K562 (cell line): ENCODE measurements around the gene ATL2. TPM values are rescaled to one million over a fixed set of nuclear protein-coding genes. Genes with fewer than 3 reads are reported as not detected.

ENCODE experiments used
- ATAC-seq: fragments of 200-7000 bp; cut with Tn5 transposase; 3 replicates; pipeline ENCODE4 v1.9.1; 2020; ENCODE audit warnings: moderate library complexity
- BruUV-seq: library from RNA; stranded (reverse); fragments of 400-500 nt; replicated peaks from 2 replicates; lab custom pipeline; 2021; lab: Mats Ljungman, UMichigan
- CTCF ChIA-PET: fragments of 300-600 bp; formaldehyde crosslinking; extraction: SDS; loops from one replicate; lab custom pipeline; 2021; ENCODE audit warnings: low intra/inter-chr PET ratio; lab: Yijun Ruan, JAX
- POLR2A ChIA-PET: fragments of 300-600, 350-650 bp; sonication (Branson Sonifier 250); formaldehyde crosslinking; extraction: SDS; loops from one replicate; lab custom pipeline; 2021; ENCODE audit warnings: antibody characterized with exemption, inconsistent platforms; lab: Yijun Ruan, JAX
- DNase-seq, 4 experiments: peaks; one replicate each; pipeline versions ENCODE4 v3.0.0 to v3.0.0-alpha.2; 2011 to 2018; ENCODE audit warnings: low spot score in 3 of 4, mixed read lengths in 3 of 4; ENCODE audit errors: extremely low read depth in 1 of 4
- FAIRE-seq: peaks from 2 replicates; lab custom pipeline; 2011; peaks lifted over from hg19 to GRCh38; lab: Jason Lieb, UNC
- H2AFZ ChIP-seq: 2 replicates; pipeline ENCODE4 v1.6.0; 2011; ENCODE audit warnings: low read depth, low read length, control low read depth, inconsistent platforms
- H3K27ac ChIP-seq: fragments of 200-600 bp; 3 replicates; pipeline ENCODE4 v1.8.0; 2011; ENCODE audit warnings: low read depth, mild to moderate bottlenecking, control low read depth, inconsistent platforms, low read length, moderate library complexity, mixed read lengths; ENCODE audit errors: extremely low read depth
- H3K27me3 ChIP-seq, 2 experiments: fragments of 300-600 bp in 1 of 2; 2 replicates in 1 of 2; 3 replicates in 1 of 2; pipeline versions ENCODE4 v1.6.0 to v1.8.0; 2011; ENCODE audit warnings: inconsistent platforms in 2 of 2, low read length in 2 of 2, mild to moderate bottlenecking in 1 of 2, mixed read lengths in 1 of 2, moderate library complexity in 1 of 2; ENCODE audit not compliant: control insufficient read depth in 2 of 2, insufficient read depth in 2 of 2
- H3K36me3 ChIP-seq: fragments of 300-600 bp; 3 replicates; pipeline ENCODE4 v1.8.0; 2011; ENCODE audit warnings: mild to moderate bottlenecking, low read length, inconsistent platforms; ENCODE audit not compliant: control insufficient read depth, insufficient read depth
- H3K4me1 ChIP-seq, 2 experiments: fragments of 200-600 bp in 1 of 2; replicated peaks in 1 of 2; 2 replicates in 1 of 2; 3 replicates in 1 of 2; pipeline versions ENCODE4 v1.5.1 to v1.8.0; 2011; ENCODE audit warnings: inconsistent platforms in 2 of 2, low read length in 2 of 2, mild to moderate bottlenecking in 1 of 2, mixed read lengths in 1 of 2, moderate library complexity in 1 of 2; ENCODE audit not compliant: control insufficient read depth in 2 of 2, insufficient read depth in 2 of 2
- H3K4me2 ChIP-seq: 2 replicates; pipeline ENCODE4 v1.6.1; 2011; ENCODE audit warnings: low read length, control low read depth, inconsistent platforms, mixed read lengths; ENCODE audit not compliant: insufficient read depth
- H3K4me3 ChIP-seq: fragments of 200-600 bp; sonication (generic), shearing (Covaris generic); 2 replicates; pipeline ENCODE4 v1.5.1; 2016; ENCODE audit warnings: control low read depth, inconsistent platforms
- H3K79me2 ChIP-seq: fragments of 200-600 bp; 3 replicates; pipeline ENCODE4 v1.8.0; 2011; ENCODE audit warnings: low read length, inconsistent platforms; ENCODE audit not compliant: control insufficient read depth, insufficient read depth
- H3K9ac ChIP-seq, 2 experiments: 2 replicates each; pipeline versions ENCODE4 v1.6.0 to v1.6.1; 2011; ENCODE audit warnings: low read depth in 2 of 2, low read length in 2 of 2, control low read depth in 1 of 2, inconsistent platforms in 1 of 2, mild to moderate bottlenecking in 1 of 2, mixed read lengths in 1 of 2; ENCODE audit not compliant: insufficient read depth in 1 of 2
- H3K9me1 ChIP-seq: one replicate; pipeline ENCODE4 v1.6.0; 2011; ENCODE audit warnings: inconsistent platforms, mild to moderate bottlenecking, low read length, moderate library complexity; ENCODE audit not compliant: control insufficient read depth, insufficient read depth
- H3K9me3 ChIP-seq: replicated peaks from 2 replicates; pipeline ENCODE4 v1.5.1; 2011; ENCODE audit warnings: low read depth, low read length, inconsistent platforms; ENCODE audit not compliant: control insufficient read depth, insufficient read depth
- H4K20me1 ChIP-seq: replicated peaks from 2 replicates; pipeline ENCODE4 v1.6.1; 2011; ENCODE audit warnings: low read length, inconsistent platforms, mixed read lengths; ENCODE audit not compliant: control insufficient read depth, insufficient read depth
- ELF4 ChIP-seq: fragments of 450-650 bp; formaldehyde crosslinking; IDR thresholded peaks from 2 replicates; pipeline ENCODE4 v1.4.0; 2022; ENCODE audit warnings: missing genetic modification characterization
- ESRRB ChIP-seq: fragments of 250-450 bp; sonication (Bioruptor Pico); IDR thresholded peaks from 2 replicates; pipeline ENCODE4 v1.5.0; 2020; ENCODE audit warnings: mild to moderate bottlenecking, moderate library complexity, borderline replicate concordance
- FIP1L1 ChIP-seq: fragments of 200-400 bp; formaldehyde crosslinking; IDR thresholded peaks from 2 replicates; pipeline ENCODE4 v1.6.1; 2018; ENCODE audit warnings: mild to moderate bottlenecking, low read depth, low read length; ENCODE audit not compliant: poor library complexity, severe bottlenecking
- FOXJ3 ChIP-seq: sonication (generic); formaldehyde crosslinking; IDR thresholded peaks from 2 replicates; pipeline ENCODE4 v1.4.0; 2020; ENCODE audit warnings: mild to moderate bottlenecking, missing genetic modification reagents
- NCOA2 ChIP-seq, 2 experiments: fragments of 450-650 bp; IDR thresholded peaks; 2 replicates each; pipeline ENCODE4 v1.6.1; 2018; ENCODE audit warnings: mild to moderate bottlenecking in 2 of 2, moderate library complexity in 1 of 2; ENCODE audit not compliant: partially characterized antibody in 2 of 2
- POLR2B ChIP-seq: fragments of 450-650 bp; IDR thresholded peaks from 2 replicates; pipeline ENCODE4 v1.6.1; 2018; ENCODE audit warnings: low read depth; ENCODE audit not compliant: partially characterized antibody
- RAD51 ChIP-seq: fragments of 450-650 bp; IDR thresholded peaks from 2 replicates; pipeline ENCODE4 v1.7.1; 2016; ENCODE audit warnings: low read depth, mild to moderate bottlenecking, borderline replicate concordance
- SREBF1 ChIP-seq: fragments of 150-350 bp; IDR thresholded peaks from 2 replicates; pipeline ENCODE4 v1.6.1; 2014; ENCODE audit warnings: antibody characterized with exemption, low read depth, low read length, borderline replicate concordance
- SRSF1 ChIP-seq: fragments of 200-400 bp; formaldehyde crosslinking; IDR thresholded peaks from 2 replicates; pipeline ENCODE4 v1.6.1; 2017; ENCODE audit warnings: mild to moderate bottlenecking, low read depth, low read length, moderate library complexity
- ZKSCAN1 ChIP-seq: fragments of 150-350 bp; IDR thresholded peaks from 2 replicates; pipeline ENCODE4 v1.6.1; 2016; ENCODE audit warnings: low read depth, low read length
- ZNF695 ChIP-seq: fragments of 450-650 bp; formaldehyde crosslinking; IDR thresholded peaks from 2 replicates; pipeline ENCODE4 v1.4.0; 2020; ENCODE audit warnings: mild to moderate bottlenecking, moderate library complexity
- WGBS: fragments of 100-300 bp; shearing (Covaris generic); methylation state at CpG from one replicate; pipeline ENCODE4 v1.1.6; 2016; ENCODE audit warnings: low coverage, mixed read lengths; ENCODE audit not compliant: insufficient coverage; ENCODE audit errors: missing lambda C conversion rate; 5-methylcytosine and 5-hydroxymethylcytosine counted together
- in situ Hi-C: fragments of 300-500 bp; cut with MboI; formaldehyde crosslinking; loops from 4 replicates; pipeline ENCODE4 v1.15.0; 2018; ENCODE audit warnings: inconsistent platforms, mixed read lengths
- intact Hi-C: fragments of 100-400 bp; cut with micrococcal nuclease; formaldehyde crosslinking; loops from 2 replicates; pipeline ENCODE4 v1.14.2; 2022
- polyA plus RNA-seq, 8 experiments: library from polyadenylated mRNA; depleted of rRNA in 4 of 8; stranded (reverse) in 5 of 8; unstranded in 3 of 8; fragments of >200 nt; fragmentation: Nextera tagmentation in 2 of 8; fragmentation: Illumina TruSeq in 1 of 8; extraction: Ambion mirVana in 2 of 8; extraction: Trizol in 1 of 8; gene quantifications; 2 replicates each; pipeline versions ENCODE4 v1.2.1 to v1.2.3, GENCODE V29; 2011 to 2014; ENCODE audit warnings: inconsistent platforms in 1 of 8, missing spikeins in 1 of 8
- total RNA-seq, 7 experiments: library from RNA; depleted of rRNA in 6 of 7; stranded (reverse); fragments of >200 nt in 6 of 7; fragmentation: Illumina TruSeq in 2 of 7; extraction: Trizol in 2 of 7; gene quantifications; 2 replicates each; pipeline versions ENCODE4 v1.2.1 to v1.2.3, GENCODE V29; 2011 to 2021; ENCODE audit warnings: low replicate concordance in 1 of 7
- TF ChIP-seq, protein P1 (sequence below): sonication (generic); formaldehyde crosslinking; IDR thresholded peaks from 2 replicates; pipeline ENCODE4 v1.8.0; 2022; ENCODE audit warnings: missing genetic modification reagents, mild to moderate bottlenecking, borderline replicate concordance
- TF ChIP-seq, protein P2 (sequence below): fragments of 250-450 bp; sonication (Bioruptor Pico); IDR thresholded peaks from 2 replicates; pipeline ENCODE4 v1.8.0; 2021; ENCODE audit warnings: moderate library complexity, mild to moderate bottlenecking, inconsistent platforms
- TF ChIP-seq, protein P3 (sequence below): fragments of 450-650 bp; IDR thresholded peaks from 2 replicates; pipeline ENCODE4 v1.6.1; 2016; ENCODE audit warnings: mild to moderate bottlenecking
- TF ChIP-seq, protein P4 (sequence below): fragments of 250-450 bp; sonication (Bioruptor Pico); IDR thresholded peaks from 2 replicates; pipeline ENCODE4 v1.5.0; 2021; ENCODE audit warnings: mild to moderate bottlenecking, borderline replicate concordance

The ATL2 gene
- total and polyA plus RNA-seq, 9 of the 15 experiments (the other 6 are each of a cell fraction or from before 2014, with no cell fraction given), result 12.0 to 80.8 (median 70.2) TPM

DNA sequence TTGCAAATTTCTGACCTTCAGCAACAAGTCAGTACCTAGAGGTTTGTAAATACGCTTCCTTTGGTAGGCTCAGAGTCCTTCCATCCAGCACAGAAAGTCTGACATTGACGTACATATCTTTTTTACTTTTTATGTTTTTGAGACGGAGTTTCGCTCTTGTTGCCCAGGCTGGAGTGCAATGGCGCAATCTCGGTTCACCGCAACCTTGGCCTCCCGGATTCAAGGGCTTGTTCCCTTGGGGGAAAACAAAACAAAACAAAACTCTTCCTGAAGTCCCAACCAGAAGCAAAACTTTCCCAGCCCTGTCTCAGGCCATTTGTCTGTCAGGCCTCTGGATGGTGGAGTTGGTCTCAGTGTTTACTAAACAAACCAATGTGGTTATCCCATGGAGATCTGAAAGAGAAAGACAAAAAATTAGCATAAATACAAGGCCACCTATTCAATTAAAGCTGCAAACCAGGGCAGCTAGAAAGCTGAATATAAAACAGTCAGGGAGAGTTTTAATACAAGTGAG is 29.6 kb upstream of the ATL2 start:
- no peaks in the 10 kb centered on the region for H3K9me3 ChIP-seq
- no peaks in the 10 kb centered on the region for H3K9me1 ChIP-seq
- 64% methylated on average over 7 of the region's 8 CpGs for WGBS
- ChIA-PET POLR2A (no interaction called here), CTCF (no interaction called here)
- intact Hi-C loops, result no loop called here
- H3K4me1 ChIP-seq, result peaks cover 0 to 5% of the 10 kb centered on the region in 2 experiments; a peak in 3 of 5 replicates
- ATAC-seq, result no peak
- H3K36me3 ChIP-seq, result no peaks in the 10 kb centered on the region
- no peak for DNase-seq
- H2AFZ ChIP-seq, result peak overlapping the region; percentile 75
- no peak overlapping the region for H3K4me2 ChIP-seq
- no peak overlapping the region for H3K27ac ChIP-seq
- no peak overlapping the region for H3K4me3 ChIP-seq
- no peaks in the 10 kb centered on the region for H3K27me3 ChIP-seq
- H3K79me2 ChIP-seq, result no peaks in the 10 kb centered on the region
- H3K9ac ChIP-seq, result no peak overlapping the region
- no TSS peak for BruUV-seq
- H4K20me1 ChIP-seq, result no peaks in the 10 kb centered on the region
- in situ Hi-C loops, result no loop called here
- FAIRE-seq, result no peak
- no peak for TF ChIP-seq FIP1L1
- no peak for TF ChIP-seq ZKSCAN1
- no peak for TF ChIP-seq POLR2B
- TF ChIP-seq ESRRB (CRISPR knock-in tag), result no peak
- TF ChIP-seq, protein P1, sequence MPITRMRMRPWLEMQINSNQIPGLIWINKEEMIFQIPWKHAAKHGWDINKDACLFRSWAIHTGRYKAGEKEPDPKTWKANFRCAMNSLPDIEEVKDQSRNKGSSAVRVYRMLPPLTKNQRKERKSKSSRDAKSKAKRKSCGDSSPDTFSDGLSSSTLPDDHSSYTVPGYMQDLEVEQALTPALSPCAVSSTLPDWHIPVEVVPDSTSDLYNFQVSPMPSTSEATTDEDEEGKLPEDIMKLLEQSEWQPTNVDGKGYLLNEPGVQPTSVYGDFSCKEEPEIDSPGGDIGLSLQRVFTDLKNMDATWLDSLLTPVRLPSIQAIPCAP, result no peak
- no peak for TF ChIP-seq SREBF1
- TF ChIP-seq, protein P2, sequence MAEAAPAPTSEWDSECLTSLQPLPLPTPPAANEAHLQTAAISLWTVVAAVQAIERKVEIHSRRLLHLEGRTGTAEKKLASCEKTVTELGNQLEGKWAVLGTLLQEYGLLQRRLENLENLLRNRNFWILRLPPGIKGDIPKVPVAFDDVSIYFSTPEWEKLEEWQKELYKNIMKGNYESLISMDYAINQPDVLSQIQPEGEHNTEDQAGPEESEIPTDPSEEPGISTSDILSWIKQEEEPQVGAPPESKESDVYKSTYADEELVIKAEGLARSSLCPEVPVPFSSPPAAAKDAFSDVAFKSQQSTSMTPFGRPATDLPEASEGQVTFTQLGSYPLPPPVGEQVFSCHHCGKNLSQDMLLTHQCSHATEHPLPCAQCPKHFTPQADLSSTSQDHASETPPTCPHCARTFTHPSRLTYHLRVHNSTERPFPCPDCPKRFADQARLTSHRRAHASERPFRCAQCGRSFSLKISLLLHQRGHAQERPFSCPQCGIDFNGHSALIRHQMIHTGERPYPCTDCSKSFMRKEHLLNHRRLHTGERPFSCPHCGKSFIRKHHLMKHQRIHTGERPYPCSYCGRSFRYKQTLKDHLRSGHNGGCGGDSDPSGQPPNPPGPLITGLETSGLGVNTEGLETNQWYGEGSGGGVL (CRISPR knock-in tag), result no peak
- TF ChIP-seq ELF4 (CRISPR knock-in tag), result no peak
- TF ChIP-seq RAD51, result no peak
- TF ChIP-seq FOXJ3 (CRISPR knock-in tag), result no peak
- no peak for TF ChIP-seq NCOA2 (IDR thresholded peaks at IDR 0.05; ENCODE audit: partially characterized antibody in 2 of 2)
- TF ChIP-seq, protein P3, sequence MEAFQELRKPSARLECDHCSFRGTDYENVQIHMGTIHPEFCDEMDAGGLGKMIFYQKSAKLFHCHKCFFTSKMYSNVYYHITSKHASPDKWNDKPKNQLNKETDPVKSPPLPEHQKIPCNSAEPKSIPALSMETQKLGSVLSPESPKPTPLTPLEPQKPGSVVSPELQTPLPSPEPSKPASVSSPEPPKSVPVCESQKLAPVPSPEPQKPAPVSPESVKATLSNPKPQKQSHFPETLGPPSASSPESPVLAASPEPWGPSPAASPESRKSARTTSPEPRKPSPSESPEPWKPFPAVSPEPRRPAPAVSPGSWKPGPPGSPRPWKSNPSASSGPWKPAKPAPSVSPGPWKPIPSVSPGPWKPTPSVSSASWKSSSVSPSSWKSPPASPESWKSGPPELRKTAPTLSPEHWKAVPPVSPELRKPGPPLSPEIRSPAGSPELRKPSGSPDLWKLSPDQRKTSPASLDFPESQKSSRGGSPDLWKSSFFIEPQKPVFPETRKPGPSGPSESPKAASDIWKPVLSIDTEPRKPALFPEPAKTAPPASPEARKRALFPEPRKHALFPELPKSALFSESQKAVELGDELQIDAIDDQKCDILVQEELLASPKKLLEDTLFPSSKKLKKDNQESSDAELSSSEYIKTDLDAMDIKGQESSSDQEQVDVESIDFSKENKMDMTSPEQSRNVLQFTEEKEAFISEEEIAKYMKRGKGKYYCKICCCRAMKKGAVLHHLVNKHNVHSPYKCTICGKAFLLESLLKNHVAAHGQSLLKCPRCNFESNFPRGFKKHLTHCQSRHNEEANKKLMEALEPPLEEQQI, result no peak
- no peak for TF ChIP-seq ZNF695 (CRISPR knock-in tag)
- TF ChIP-seq SRSF1, result no peak
- TF ChIP-seq, protein P4, sequence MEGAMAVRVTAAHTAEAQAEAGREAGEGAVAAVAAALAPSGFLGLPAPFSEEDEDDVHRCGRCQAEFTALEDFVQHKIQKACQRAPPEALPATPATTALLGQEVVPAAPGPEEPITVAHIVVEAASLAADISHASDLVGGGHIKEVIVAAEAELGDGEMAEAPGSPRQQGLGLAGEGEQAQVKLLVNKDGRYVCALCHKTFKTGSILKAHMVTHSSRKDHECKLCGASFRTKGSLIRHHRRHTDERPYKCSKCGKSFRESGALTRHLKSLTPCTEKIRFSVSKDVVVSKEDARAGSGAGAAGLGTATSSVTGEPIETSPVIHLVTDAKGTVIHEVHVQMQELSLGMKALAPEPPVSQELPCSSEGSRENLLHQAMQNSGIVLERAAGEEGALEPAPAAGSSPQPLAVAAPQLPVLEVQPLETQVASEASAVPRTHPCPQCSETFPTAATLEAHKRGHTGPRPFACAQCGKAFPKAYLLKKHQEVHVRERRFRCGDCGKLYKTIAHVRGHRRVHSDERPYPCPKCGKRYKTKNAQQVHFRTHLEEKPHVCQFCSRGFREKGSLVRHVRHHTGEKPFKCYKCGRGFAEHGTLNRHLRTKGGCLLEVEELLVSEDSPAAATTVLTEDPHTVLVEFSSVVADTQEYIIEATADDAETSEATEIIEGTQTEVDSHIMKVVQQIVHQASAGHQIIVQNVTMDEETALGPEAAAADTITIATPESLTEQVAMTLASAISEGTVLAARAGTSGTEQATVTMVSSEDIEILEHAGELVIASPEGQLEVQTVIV (CRISPR knock-in tag), result no peak
